H1 (cell line): Measurements from ENCODE around the gene EGR2. TPM values are rescaled to one million over a fixed set of nuclear protein-coding genes. Genes with fewer than 3 reads are reported as not detected.

Experiments used
- CTCF ChIA-PET: fragments of 300-600 bp; sonication (Branson Sonifier 250); formaldehyde crosslinking; loops from one replicate; lab custom pipeline; 2021; ENCODE audit not compliant: partially characterized antibody; lab: Charles Lee
- POLR2A ChIA-PET: fragments of 300-600 bp; sonication (Branson Sonifier 250); formaldehyde crosslinking; loops from one replicate; lab custom pipeline; 2021; ENCODE audit warnings: inconsistent platforms; ENCODE audit not compliant: partially characterized antibody; lab: Charles Lee
- DNase-seq, 2 experiments: peaks; one replicate each; pipeline versions ENCODE4 v3.0.0 to v3.0.0-alpha.2; 2010 to 2022; ENCODE audit warnings: low spot score in 2 of 2, low read depth in 1 of 2, mixed read lengths in 1 of 2
- FAIRE-seq: peaks from 2 replicates; lab custom pipeline; 2011; peaks lifted over from hg19 to GRCh38; lab: Jason Lieb, UNC
- H2AFZ ChIP-seq: 2 replicates; pipeline ENCODE4 v1.8.1; 2012; ENCODE audit warnings: low read length, inconsistent platforms
- H2AK5ac ChIP-seq: 2 replicates; pipeline ENCODE4 v1.6.1; 2013; ENCODE audit warnings: low read depth, low read length
- H2BK120ac ChIP-seq: replicated peaks from 2 replicates; pipeline ENCODE3; 2013; ENCODE audit warnings: low read depth, low read length, inconsistent platforms
- H2BK12ac ChIP-seq: 2 replicates; pipeline ENCODE4 v1.6.1; 2013; ENCODE audit warnings: low read depth, low read length
- H2BK15ac ChIP-seq: 2 replicates; pipeline ENCODE4 v1.6.1; 2013; ENCODE audit warnings: low read length
- H2BK20ac ChIP-seq: 2 replicates; pipeline ENCODE4 v1.6.1; 2013; ENCODE audit warnings: low read length
- H2BK5ac ChIP-seq: 2 replicates; pipeline ENCODE4 v1.6.1; 2013; ENCODE audit warnings: low read depth, low read length
- H3K14ac ChIP-seq: 2 replicates; pipeline ENCODE4 v1.6.1; 2013; ENCODE audit warnings: inconsistent platforms; ENCODE audit not compliant: insufficient read length
- H3K18ac ChIP-seq: 2 replicates; pipeline ENCODE4 v1.6.1; 2013; ENCODE audit warnings: low read length; ENCODE audit errors: extremely low read depth
- H3K23ac ChIP-seq: 2 replicates; pipeline ENCODE4 v1.6.1; 2013; ENCODE audit warnings: inconsistent platforms; ENCODE audit not compliant: insufficient read length
- H3K23me2 ChIP-seq: 2 replicates; pipeline ENCODE4 v1.6.1; 2013; ENCODE audit warnings: low read depth, low read length
- H3K27ac ChIP-seq: 2 replicates; pipeline ENCODE4 v1.6.1; 2011; ENCODE audit warnings: low read depth, low read length, inconsistent platforms
- H3K27me3 ChIP-seq, 4 experiments: replicated peaks in 1 of 4; 1 replicate in 1 of 4; 2 replicates in 3 of 4; pipeline versions ENCODE4 v1.6.1 to v1.8.1; 2011 to 2013; ENCODE audit warnings: low read length in 3 of 4, mild to moderate bottlenecking in 3 of 4, inconsistent platforms in 2 of 4, mixed read lengths in 2 of 4, moderate library complexity in 1 of 4; ENCODE audit not compliant: control insufficient read depth in 3 of 4, insufficient read depth in 3 of 4; ENCODE audit errors: extremely low read depth in 1 of 4
- H3K36me3 ChIP-seq, 4 experiments: 2 replicates each; pipeline versions ENCODE4 v1.6.1 to v1.8.1; 2011 to 2013; ENCODE audit warnings: mild to moderate bottlenecking in 4 of 4, low read length in 3 of 4, moderate library complexity in 2 of 4, control low read depth in 1 of 4, inconsistent platforms in 1 of 4; ENCODE audit not compliant: insufficient read depth in 4 of 4, control insufficient read depth in 2 of 4
- H3K4ac ChIP-seq: replicated peaks from 2 replicates; pipeline ENCODE3; 2013; ENCODE audit warnings: low read length, low read depth, mixed read lengths, inconsistent platforms; ENCODE audit not compliant: insufficient read length
- H3K4me1 ChIP-seq, 4 experiments: replicated peaks in 1 of 4; 1 replicate in 1 of 4; 2 replicates in 3 of 4; pipeline versions ENCODE4 v1.6.1 to v1.8.1; 2011 to 2013; ENCODE audit warnings: low read length in 3 of 4, inconsistent platforms in 2 of 4, mixed read lengths in 1 of 4; ENCODE audit not compliant: insufficient read depth in 4 of 4, control insufficient read depth in 3 of 4
- H3K4me2 ChIP-seq, 2 experiments: 2 replicates each; pipeline versions ENCODE4 v1.6.1 to v1.8.1; 2011 to 2013; ENCODE audit warnings: low read depth in 2 of 2, low read length in 2 of 2, control low read depth in 1 of 2, inconsistent platforms in 1 of 2, mild to moderate bottlenecking in 1 of 2; ENCODE audit not compliant: insufficient read depth in 1 of 2
- H3K4me3 ChIP-seq, 4 experiments: fragments of 200-600, 300-600 bp in 1 of 4; sonication (generic), shearing (Covaris generic), sonication (Bioruptor Twin) in 1 of 4; 2 replicates each; pipeline versions ENCODE4 v1.5.1 to v1.8.1; 2011 to 2016; ENCODE audit warnings: low read length in 4 of 4, low read depth in 3 of 4, control low read depth in 2 of 4, inconsistent platforms in 2 of 4, mild to moderate bottlenecking in 2 of 4, mixed read lengths in 1 of 4, moderate library complexity in 1 of 4; ENCODE audit not compliant: insufficient read depth in 2 of 4; ENCODE audit errors: extremely low read depth in 1 of 4
- H3K56ac ChIP-seq: replicated peaks from 2 replicates; pipeline ENCODE3; 2013; ENCODE audit warnings: low read depth, mild to moderate bottlenecking, mixed read lengths, low read length, inconsistent platforms; ENCODE audit not compliant: insufficient read length
- H3K79me1 ChIP-seq: 2 replicates; pipeline ENCODE4 v1.6.1; 2013; ENCODE audit warnings: low read depth, low read length, control low read depth
- H3K79me2 ChIP-seq, 2 experiments: 2 replicates each; pipeline versions ENCODE4 v1.6.1 to v1.8.1; 2012 to 2013; ENCODE audit warnings: low read length in 2 of 2, mild to moderate bottlenecking in 2 of 2, inconsistent platforms in 1 of 2; ENCODE audit not compliant: insufficient read depth in 2 of 2, control insufficient read depth in 1 of 2
- H3K9ac ChIP-seq, 4 experiments: replicated peaks in 1 of 4; 1 replicate in 1 of 4; 2 replicates in 3 of 4; pipeline versions ENCODE4 v1.6.1 to v1.8.1; 2011 to 2013; ENCODE audit warnings: low read depth in 3 of 4, low read length in 3 of 4, control low read depth in 2 of 4, mild to moderate bottlenecking in 2 of 4, moderate library complexity in 2 of 4, inconsistent platforms in 1 of 4; ENCODE audit errors: extremely low read depth in 1 of 4
- H3K9me3 ChIP-seq, 2 experiments: 2 replicates each; pipeline versions ENCODE4 v1.6.1 to v1.8.1; 2012 to 2013; ENCODE audit warnings: mild to moderate bottlenecking in 2 of 2, moderate library complexity in 2 of 2, control low read depth in 1 of 2, inconsistent platforms in 1 of 2, low read depth in 1 of 2, low read length in 1 of 2, mixed read lengths in 1 of 2; ENCODE audit not compliant: insufficient read depth in 2 of 2
- H4K20me1 ChIP-seq, 2 experiments: replicated peaks in 1 of 2; 2 replicates each; pipeline versions ENCODE3 to v1.8.1; 2011 to 2013; ENCODE audit warnings: inconsistent platforms in 2 of 2, low read length in 2 of 2, mild to moderate bottlenecking in 1 of 2; ENCODE audit not compliant: insufficient read depth in 2 of 2, control insufficient read depth in 1 of 2
- H4K5ac ChIP-seq: 2 replicates; pipeline ENCODE4 v1.6.1; 2013; ENCODE audit warnings: low read length, low read depth, mixed read lengths, inconsistent platforms; ENCODE audit not compliant: insufficient read length
- H4K8ac ChIP-seq: 2 replicates; pipeline ENCODE4 v1.8.0; 2013; ENCODE audit warnings: mild to moderate bottlenecking, moderate library complexity, low read length, inconsistent platforms; ENCODE audit not compliant: insufficient read depth; ENCODE audit errors: extremely low read depth
- H4K91ac ChIP-seq: replicated peaks from 2 replicates; pipeline ENCODE3; 2013; ENCODE audit warnings: low read length, mixed read lengths, inconsistent platforms; ENCODE audit not compliant: insufficient read length
- CBX8 ChIP-seq: fragments of 300-800, 300-1000 bp; sonication (generic); IDR thresholded peaks from 2 replicates; pipeline ENCODE4 v1.7.1; 2016; ENCODE audit warnings: low read depth, low read length, borderline replicate concordance
- CTCF ChIP-seq, 3 experiments: IDR thresholded peaks; 1 replicate in 2 of 3; 2 replicates in 1 of 3; pipeline versions ENCODE4 v1.5.1 to v1.6.1; 2011; ENCODE audit warnings: low read length in 3 of 3, mild to moderate bottlenecking in 3 of 3, inconsistent platforms in 2 of 3, low read depth in 1 of 3, moderate library complexity in 1 of 3; ENCODE audit not compliant: insufficient read depth in 1 of 3; ENCODE audit errors: control extremely low read depth in 1 of 3
- EZH2 ChIP-seq: fragments of 200-600 bp; sonication (generic); IDR thresholded peaks from 2 replicates; pipeline ENCODE4 v1.7.1; 2012; ENCODE audit warnings: low read depth, mild to moderate bottlenecking, moderate library complexity, low read length, inconsistent platforms; ENCODE audit not compliant: severe bottlenecking
- GTF2F1 ChIP-seq: IDR thresholded peaks from 2 replicates; pipeline ENCODE4 v1.6.1; 2012; ENCODE audit warnings: low read depth, low read length, improper control_type of control experiment, borderline replicate concordance
- JUN ChIP-seq: IDR thresholded peaks from 2 replicates; pipeline ENCODE4 v1.6.1; 2011; ENCODE audit warnings: low read depth, mild to moderate bottlenecking, improper control_type of control experiment, low read length
- KDM4A ChIP-seq: IDR thresholded peaks from one replicate; pipeline ENCODE4 v1.7.1; 2012; ENCODE audit warnings: low read depth, mild to moderate bottlenecking, moderate library complexity, low read length, inconsistent platforms; ENCODE audit not compliant: severe bottlenecking
- RXRA ChIP-seq: IDR thresholded peaks from 2 replicates; pipeline ENCODE4 v1.6.1; 2011; ENCODE audit warnings: low read depth, mild to moderate bottlenecking, low read length, moderate library complexity; ENCODE audit not compliant: insufficient read depth
- SP2 ChIP-seq: IDR thresholded peaks from 2 replicates; pipeline ENCODE4 v1.6.1; 2012; ENCODE audit warnings: mild to moderate bottlenecking, low read length, inconsistent platforms
- YY1 ChIP-seq: IDR thresholded peaks from 2 replicates; pipeline ENCODE4 v1.6.1; 2011; ENCODE audit warnings: low read depth, mild to moderate bottlenecking, low read length
- WGBS, 2 experiments: shearing (Covaris generic) in 1 of 2; methylation state at CpG; one replicate each; pipeline versions ENCODE4 v1.1.6 to v1.1.7; 2013 to 2015; ENCODE audit warnings: low lambda C conversion rate in 2 of 2, mixed read lengths in 2 of 2, inconsistent platforms in 1 of 2, low coverage in 1 of 2, missing lambda C conversion rate in 1 of 2; ENCODE audit not compliant: insufficient replicate concordance in 2 of 2, insufficient coverage in 1 of 2, insufficient read length in 1 of 2; ENCODE audit errors: extremely low coverage in 1 of 2, missing lambda C conversion rate in 1 of 2; 5-methylcytosine and 5-hydroxymethylcytosine counted together
- polyA plus RNA-seq, 7 experiments: library from polyadenylated mRNA; depleted of rRNA in 3 of 7; stranded (reverse) in 5 of 7; unstranded in 2 of 7; fragments of >200 nt in 5 of 7; fragments of 200-250 nt in 2 of 7; gene quantifications; 1 replicate in 5 of 7; 2 replicates in 1 of 7; 4 replicates in 1 of 7; pipeline versions ENCODE4 v1.2.1 to v1.2.3, GENCODE V29; 2011 to 2013; ENCODE audit warnings: missing spikeins in 2 of 7, mixed read lengths in 2 of 7
- total RNA-seq: library from RNA; stranded (reverse); fragmentation: NEBNext Ultra II Directional; extraction: Animal tissue kit (Norgen Biotek cat#: 25700); gene quantifications from 2 replicates; pipeline ENCODE4 v1.2.1, GENCODE V29; 2021

Gene EGR2
- total and polyA plus RNA-seq, 2 of the 8 experiments (the other 6 are each of a cell fraction or from before 2014, with no cell fraction given) = 1.3 to 2.1 TPM

- Histone ChIP-seq H3K56ac (no peak overlapping the region), H2AFZ (no peak overlapping the region), H2BK120ac (no peak overlapping the region), H3K4me3 (no peak overlapping the region), H4K5ac (no peak overlapping the region), H3K79me1 (no peaks in the 10 kb centered on the region), H3K18ac (no peak overlapping the region), H2BK20ac (no peak overlapping the region), H3K27ac (no peak overlapping the region), H3K23ac (no peak overlapping the region), H2AK5ac (no peak overlapping the region), H2BK12ac (no peak overlapping the region), H4K20me1 (no peaks in the 10 kb centered on the region), H3K36me3 (no peaks in the 10 kb centered on the region), H2BK5ac (no peak overlapping the region), H4K8ac (no peak overlapping the region), H3K23me2 (no peaks in the 10 kb centered on the region), H3K4me1 (no peaks in the 10 kb centered on the region), H3K9me3 (no peaks in the 10 kb centered on the region), H3K14ac (no peak overlapping the region), H3K9ac (no peak overlapping the region), H3K27me3 (no peaks in the 10 kb centered on the region), H4K91ac (no peak overlapping the region), H3K4me2 (no peak overlapping the region), H2BK15ac (no peak overlapping the region), H3K79me2 (no peaks in the 10 kb centered on the region), H3K4ac (no peak overlapping the region)
- DNase-seq = no peak
- TF ChIP-seq JUN = no peak
- TF ChIP-seq GTF2F1 = no peak
- no peak for TF ChIP-seq YY1
- no peak for TF ChIP-seq KDM4A
- TF ChIP-seq CBX8 = no peak
- TF ChIP-seq RXRA = no peak
- TF ChIP-seq CTCF (IDR thresholded peaks at IDR 0.05; ENCODE audit: control extremely low read depth in 1 of 3, insufficient read depth in 1 of 3, low read depth in 1 of 3, low read length in 3 of 3) = no peak
- TF ChIP-seq EZH2 = no peak
- TF ChIP-seq SP2 = no peak
- ChIA-PET POLR2A (no interaction called here), CTCF (interaction anchor here (0.8 kb wide), 1 partner anchor 199 kb away, joined by 3 read pairs; no protein-coding TSS in a partner anchor)
- 89% methylated on average over 5 of the region's 5 CpGs; no CpG with 5 or more reads in 1 of the 2 experiments for WGBS, 2 experiments
- no peak for FAIRE-seq
Measured at GRCh38 chr10:62792261-62792660, 23.9 kb downstream of the EGR2 start.
